T47D (cell line): ENCODE results near the gene CCL20.
"Not testable (repeated sequence)": the region's sequence is repeated elsewhere in the genome, so short reads cannot be mapped to it uniquely, and the experiment has no call there.

Experiments
- DNase-seq, 2 experiments: peaks; one replicate each; pipeline versions ENCODE4 v3.0.0 to v3.0.0-alpha.2; 2011 to 2012; ENCODE audit warnings: low read depth in 1 of 2, low spot score in 1 of 2
- JUND ChIP-seq: IDR thresholded peaks from 2 replicates; pipeline ENCODE4 v1.6.1; 2012; ENCODE audit warnings: low read depth
- in situ Hi-C: cut with HindIII; loops from 2 replicates; pipeline ENCODE4 v1.10.0; 2016; ENCODE audit warnings: low sequenced_read_pairs, low pct_unique_long_range_greater_than_20kb

CCL20 gene

GRCh38 chr2:227826563-227826962 is 12.9 kb downstream of the CCL20 start:
- no peak for DNase-seq
- in situ Hi-C loops: no loop called here
- TF ChIP-seq JUND: no peak

GRCh38 chr2:227827143-227827542 is 13.5 kb downstream of the CCL20 start:
- in situ Hi-C loops: no loop called here
- DNase-seq: no peak
- TF ChIP-seq JUND: no peak

- in situ Hi-C loops: no loop called here
- no peak for DNase-seq
- TF ChIP-seq JUND: no peak
Observed at GRCh38 chr2:227828477-227828912, 14.9 kb downstream of the CCL20 start.

GRCh38 chr2:227829337-227829736 is 15.7 kb downstream of the CCL20 start:
- in situ Hi-C loops: no loop called here
- no peak for TF ChIP-seq JUND
- no peak for DNase-seq

GRCh38 chr2:227834423-227834822 is 20.8 kb downstream of the CCL20 start:
- in situ Hi-C loops: no loop called here
- no peak for DNase-seq
- TF ChIP-seq JUND: no peak

- no peak for DNase-seq
- TF ChIP-seq JUND: no peak
- in situ Hi-C loops: no loop called here
Observed at GRCh38 chr2:227834916-227835650, 21.4 kb downstream of the CCL20 start.

GRCh38 chr2:227839339-227840129 is 25.9 kb downstream of the CCL20 start:
- in situ Hi-C loops: not testable (repeated sequence)

GRCh38 chr2:227846831-227847230 is 33.2 kb downstream of the CCL20 start:
- DNase-seq: no peak
- TF ChIP-seq JUND: no peak
- in situ Hi-C loops: no loop called here

More at GRCh38 chr2:227839339-227840129, 25.9 kb downstream of the CCL20 start:
- DNase-seq: not testable (repeated sequence)

GRCh38 chr2:227848146-227848545 is 34.5 kb downstream of the CCL20 start:
- DNase-seq: no peak
- in situ Hi-C loops: no loop called here
- no peak for TF ChIP-seq JUND

- DNase-seq: peak in 1 of 2 experiments; percentile 25
- in situ Hi-C loops: no loop called here
- no peak for TF ChIP-seq JUND
Observed at GRCh38 chr2:227848586-227848985, 34.9 kb downstream of the CCL20 start.

- no peak for DNase-seq
- TF ChIP-seq JUND: no peak
- in situ Hi-C loops: no loop called here
Observed at GRCh38 chr2:227849906-227850305, 36.3 kb downstream of the CCL20 start.

GRCh38 chr2:227853204-227853629 is 39.6 kb downstream of the CCL20 start:
- DNase-seq: peak in 1 of 2 experiments; percentile 5
- in situ Hi-C loops: no loop called here
- no peak for TF ChIP-seq JUND

- in situ Hi-C loops: no loop called here
- no peak for TF ChIP-seq JUND
- DNase-seq: no peak
Observed at GRCh38 chr2:227853765-227854271, 40.2 kb downstream of the CCL20 start.
